GM21717 (cell line): Measurements from ENCODE around the gene NECTIN2.
"Not testable (repeated sequence)": the region's sequence is repeated elsewhere in the genome, so short reads cannot be mapped to it uniquely, and the experiment has no call there.

ENCODE experiments used
- ATAC-seq: cut with Tn5 transposase; IDR thresholded peaks from one replicate; pipeline ENCODE4 v1.9.1; 2021; ENCODE audit warnings: mild to moderate bottlenecking, moderate library complexity; ENCODE audit not compliant: unreplicated experiment

NECTIN2 gene

DNA sequence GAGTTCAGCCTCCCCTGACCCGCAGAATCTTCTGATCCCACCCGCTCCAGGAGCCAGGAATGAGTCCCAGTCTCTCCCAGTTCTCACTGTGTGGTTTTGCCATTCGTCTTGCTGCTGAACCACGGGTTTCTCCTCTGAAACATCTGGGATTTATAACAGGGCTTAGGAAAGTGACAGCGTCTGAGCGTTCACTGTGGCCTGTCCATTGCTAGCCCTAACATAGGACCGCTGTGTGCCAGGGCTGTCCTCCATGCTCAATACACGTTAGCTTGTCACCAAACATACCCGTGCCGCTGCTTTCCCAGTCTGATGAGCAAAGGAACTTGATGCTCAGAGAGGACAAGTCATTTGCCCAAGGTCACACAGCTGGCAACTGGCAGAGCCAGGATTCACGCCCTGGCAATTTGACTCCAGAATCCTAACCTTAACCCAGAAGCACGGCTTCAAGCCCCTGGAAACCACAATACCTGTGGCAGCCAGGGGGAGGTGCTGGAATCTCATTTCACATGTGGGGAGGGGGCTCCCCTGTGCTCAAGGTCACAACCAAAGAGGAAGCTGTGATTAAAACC, 58.4 kb downstream of the NECTIN2 start:
- ATAC-seq = no peak

DNA sequence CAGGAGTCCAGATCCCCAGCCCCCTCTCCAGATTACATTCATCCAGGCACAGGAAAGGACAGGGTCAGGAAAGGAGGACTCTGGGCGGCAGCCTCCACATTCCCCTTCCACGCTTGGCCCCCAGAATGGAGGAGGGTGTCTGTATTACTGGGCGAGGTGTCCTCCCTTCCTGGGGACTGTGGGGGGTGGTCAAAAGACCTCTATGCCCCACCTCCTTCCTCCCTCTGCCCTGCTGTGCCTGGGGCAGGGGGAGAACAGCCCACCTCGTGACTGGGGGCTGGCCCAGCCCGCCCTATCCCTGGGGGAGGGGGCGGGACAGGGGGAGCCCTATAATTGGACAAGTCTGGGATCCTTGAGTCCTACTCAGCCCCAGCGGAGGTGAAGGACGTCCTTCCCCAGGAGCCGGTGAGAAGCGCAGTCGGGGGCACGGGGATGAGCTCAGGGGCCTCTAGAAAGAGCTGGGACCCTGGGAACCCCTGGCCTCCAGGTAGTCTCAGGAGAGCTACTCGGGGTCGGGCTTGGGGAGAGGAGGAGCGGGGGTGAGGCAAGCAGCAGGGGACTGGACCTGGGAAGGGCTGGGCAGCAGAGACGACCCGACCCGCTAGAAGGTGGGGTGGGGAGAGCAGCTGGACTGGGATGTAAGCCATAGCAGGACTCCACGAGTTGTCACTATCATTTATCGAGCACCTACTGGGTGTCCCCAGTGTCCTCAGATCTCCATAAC, 59.5 kb downstream of the NECTIN2 start, which contains the start of gene APOE:
APOE (plus strand) TSS at position 360 of the 724 bp plus-strand sequence. CDS start 829 bp downstream, outside the sequence.
- no peak for ATAC-seq

DNA sequence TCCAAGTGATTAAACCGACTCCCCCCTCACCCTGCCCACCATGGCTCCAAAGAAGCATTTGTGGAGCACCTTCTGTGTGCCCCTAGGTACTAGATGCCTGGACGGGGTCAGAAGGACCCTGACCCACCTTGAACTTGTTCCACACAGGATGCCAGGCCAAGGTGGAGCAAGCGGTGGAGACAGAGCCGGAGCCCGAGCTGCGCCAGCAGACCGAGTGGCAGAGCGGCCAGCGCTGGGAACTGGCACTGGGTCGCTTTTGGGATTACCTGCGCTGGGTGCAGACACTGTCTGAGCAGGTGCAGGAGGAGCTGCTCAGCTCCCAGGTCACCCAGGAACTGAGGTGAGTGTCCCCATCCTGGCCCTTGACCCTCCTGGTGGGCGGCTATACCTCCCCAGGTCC, 61.5 kb downstream of the NECTIN2 start:
- ATAC-seq = no peak

DNA sequence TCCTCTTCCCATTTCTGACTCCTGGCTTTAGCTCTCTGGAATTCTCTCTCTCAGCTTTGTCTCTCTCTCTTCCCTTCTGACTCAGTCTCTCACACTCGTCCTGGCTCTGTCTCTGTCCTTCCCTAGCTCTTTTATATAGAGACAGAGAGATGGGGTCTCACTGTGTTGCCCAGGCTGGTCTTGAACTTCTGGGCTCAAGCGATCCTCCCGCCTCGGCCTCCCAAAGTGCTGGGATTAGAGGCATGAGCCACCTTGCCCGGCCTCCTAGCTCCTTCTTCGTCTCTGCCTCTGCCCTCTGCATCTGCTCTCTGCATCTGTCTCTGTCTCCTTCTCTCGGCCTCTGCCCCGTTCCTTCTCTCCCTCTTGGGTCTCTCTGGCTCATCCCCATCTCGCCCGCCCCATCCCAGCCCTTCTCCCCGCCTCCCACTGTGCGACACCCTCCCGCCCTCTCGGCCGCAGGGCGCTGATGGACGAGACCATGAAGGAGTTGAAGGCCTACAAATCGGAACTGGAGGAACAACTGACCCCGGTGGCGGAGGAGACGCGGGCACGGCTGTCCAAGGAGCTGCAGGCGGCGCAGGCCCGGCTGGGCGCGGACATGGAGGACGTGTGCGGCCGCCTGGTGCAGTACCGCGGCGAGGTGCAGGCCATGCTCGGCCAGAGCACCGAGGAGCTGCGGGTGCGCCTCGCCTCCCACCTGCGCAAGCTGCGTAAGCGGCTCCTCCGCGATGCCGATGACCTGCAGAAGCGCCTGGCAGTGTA, 62.2 kb downstream of the NECTIN2 start:
- ATAC-seq = no peak

DNA sequence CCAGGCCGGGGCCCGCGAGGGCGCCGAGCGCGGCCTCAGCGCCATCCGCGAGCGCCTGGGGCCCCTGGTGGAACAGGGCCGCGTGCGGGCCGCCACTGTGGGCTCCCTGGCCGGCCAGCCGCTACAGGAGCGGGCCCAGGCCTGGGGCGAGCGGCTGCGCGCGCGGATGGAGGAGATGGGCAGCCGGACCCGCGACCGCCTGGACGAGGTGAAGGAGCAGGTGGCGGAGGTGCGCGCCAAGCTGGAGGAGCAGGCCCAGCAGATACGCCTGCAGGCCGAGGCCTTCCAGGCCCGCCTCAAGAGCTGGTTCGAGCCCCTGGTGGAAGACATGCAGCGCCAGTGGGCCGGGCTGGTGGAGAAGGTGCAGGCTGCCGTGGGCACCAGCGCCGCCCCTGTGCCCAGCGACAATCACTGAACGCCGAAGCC, 62.8 kb downstream of the NECTIN2 start:
- ATAC-seq = no peak

DNA sequence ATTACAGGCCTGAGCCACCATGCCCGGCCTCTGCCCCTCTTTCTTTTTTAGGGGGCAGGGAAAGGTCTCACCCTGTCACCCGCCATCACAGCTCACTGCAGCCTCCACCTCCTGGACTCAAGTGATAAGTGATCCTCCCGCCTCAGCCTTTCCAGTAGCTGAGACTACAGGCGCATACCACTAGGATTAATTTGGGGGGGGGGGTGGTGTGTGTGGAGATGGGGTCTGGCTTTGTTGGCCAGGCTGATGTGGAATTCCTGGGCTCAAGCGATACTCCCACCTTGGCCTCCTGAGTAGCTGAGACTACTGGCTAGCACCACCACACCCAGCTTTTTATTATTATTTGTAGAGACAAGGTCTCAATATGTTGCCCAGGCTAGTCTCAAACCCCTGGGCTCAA, 63.7 kb downstream of the NECTIN2 start:
- no peak for ATAC-seq

DNA sequence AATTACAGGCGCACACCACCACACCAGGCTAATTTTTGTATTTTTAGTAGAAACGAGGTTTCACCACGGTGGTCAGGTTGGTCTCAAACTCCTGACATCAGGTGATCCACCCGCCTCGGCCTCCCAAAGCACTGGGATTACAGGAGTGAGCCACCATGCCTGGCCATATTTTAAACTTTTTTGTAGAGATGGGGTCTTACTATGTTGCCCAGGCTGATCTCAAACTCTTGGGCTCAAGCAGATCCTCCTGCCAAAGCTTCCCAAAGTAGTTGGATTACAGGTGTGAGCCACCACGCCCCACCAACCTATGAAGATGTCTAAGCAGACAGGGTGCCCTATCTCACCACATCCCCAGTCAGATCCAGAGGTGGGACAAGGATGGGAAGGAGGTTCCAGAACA, 65.8 kb downstream of the NECTIN2 start:
- not testable (repeated sequence) for ATAC-seq

DNA sequence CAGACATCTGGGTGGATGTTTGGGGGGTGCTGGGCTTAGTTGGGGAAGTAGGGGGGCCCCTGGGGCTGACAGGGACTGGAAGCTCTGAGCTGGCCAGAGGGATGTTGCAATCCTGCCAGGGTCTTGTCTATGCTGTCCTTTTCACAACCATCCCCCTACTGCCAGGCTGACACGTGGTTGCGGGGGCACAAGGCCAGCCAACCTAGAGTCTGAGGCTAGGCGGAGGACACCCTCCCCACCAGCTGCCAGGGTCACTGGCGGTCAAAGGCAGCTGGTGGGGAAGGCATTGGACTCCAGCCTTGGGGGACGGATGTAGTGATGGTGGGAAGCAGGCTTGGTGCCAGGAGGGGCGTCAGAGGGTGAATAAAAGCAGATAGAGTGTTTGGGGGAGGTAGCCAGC, 66.8 kb downstream of the NECTIN2 start:
- no peak for ATAC-seq

DNA sequence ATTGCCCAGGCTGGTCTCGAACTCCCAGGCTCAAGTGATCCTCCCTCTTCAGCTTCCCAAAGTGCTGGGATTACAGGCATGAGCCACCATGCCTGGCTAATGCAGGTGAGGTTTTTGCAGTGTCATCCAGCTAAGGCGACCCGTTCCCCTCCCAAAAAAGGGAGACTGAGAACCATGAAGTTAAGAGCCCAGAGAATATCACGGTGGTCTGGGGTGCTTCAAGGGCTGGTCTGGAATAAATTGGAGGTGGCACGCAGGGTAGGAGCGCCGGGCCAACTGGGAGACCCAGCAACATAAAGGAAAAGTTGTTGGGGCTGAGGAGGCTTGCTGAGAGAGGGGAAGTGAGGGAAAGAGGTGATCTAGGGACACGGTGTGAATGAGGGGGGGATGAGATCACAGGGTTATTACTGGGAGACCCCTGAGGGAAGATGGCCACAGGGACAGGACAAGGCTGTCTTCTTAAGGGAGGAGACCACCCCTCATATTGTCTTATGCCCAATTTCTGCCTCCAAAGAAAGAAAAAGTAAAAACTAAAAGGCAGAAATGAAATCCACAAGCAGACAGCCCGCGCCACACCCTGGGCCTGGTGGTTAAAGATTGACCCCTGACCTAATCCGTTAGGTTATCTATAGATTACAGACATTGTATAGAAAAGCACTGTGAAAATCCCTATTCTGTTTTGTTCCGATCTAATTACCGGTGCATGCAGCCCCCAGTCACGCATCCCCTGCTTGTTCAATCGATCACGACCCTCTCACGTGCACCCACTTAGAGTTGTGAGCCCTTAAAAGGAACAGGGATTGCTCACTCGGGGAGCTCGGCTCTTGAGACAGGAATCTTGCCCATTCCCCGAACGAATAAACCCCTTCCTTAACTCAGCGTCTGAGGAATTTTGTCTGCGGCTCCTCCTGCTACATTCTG, 67.7 kb downstream of the NECTIN2 start:
- ATAC-seq = not testable (repeated sequence)

DNA sequence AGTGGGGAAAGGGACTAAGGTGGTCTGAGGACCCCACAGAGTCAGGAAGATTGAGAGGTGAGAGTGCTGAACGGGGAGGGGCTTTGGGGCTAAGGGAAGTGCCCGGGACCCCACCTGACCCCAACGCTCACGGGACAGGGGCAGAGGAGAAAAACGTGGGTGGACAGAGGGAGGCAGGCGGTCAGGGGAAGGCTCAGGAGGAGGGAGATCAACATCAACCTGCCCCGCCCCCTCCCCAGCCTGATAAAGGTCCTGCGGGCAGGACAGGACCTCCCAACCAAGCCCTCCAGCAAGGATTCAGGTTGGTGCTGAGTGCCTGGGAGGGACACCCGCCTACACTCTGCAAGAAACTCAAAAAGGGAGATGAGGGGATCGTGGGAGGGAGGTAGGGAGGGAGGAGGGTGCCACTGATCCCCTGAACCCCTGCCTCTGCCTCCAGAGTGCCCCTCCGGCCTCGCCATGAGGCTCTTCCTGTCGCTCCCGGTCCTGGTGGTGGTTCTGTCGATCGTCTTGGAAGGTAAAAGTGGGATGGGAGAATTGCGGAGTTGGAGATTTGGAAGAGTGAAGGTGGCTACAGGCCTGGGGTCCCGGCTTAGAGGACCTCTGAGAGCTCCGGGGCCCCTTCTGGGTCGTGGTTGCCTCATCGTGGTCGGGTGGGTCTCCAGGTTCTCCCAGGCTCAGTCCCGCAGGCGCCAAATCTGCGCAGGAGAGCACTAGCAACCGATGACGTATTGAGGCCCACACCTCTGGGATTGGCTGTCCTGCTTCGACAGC, 68.5 kb downstream of the NECTIN2 start, which contains the start of gene APOC1:
APOC1 (plus strand) TSS at position 176 of the 774 bp plus-strand sequence; CDS start at position 460, 284 bp downstream.
- peak; percentile 84 for ATAC-seq

DNA sequence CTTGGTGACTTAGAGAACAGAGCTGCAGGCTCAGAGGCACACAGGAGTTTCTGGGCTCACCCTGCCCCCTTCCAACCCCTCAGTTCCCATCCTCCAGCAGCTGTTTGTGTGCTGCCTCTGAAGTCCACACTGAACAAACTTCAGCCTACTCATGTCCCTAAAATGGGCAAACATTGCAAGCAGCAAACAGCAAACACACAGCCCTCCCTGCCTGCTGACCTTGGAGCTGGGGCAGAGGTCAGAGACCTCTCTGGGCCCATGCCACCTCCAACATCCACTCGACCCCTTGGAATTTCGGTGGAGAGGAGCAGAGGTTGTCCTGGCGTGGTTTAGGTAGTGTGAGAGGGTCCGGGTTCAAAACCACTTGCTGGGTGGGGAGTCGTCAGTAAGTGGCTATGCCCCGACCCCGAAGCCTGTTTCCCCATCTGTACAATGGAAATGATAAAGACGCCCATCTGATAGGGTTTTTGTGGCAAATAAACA, 78.2 kb downstream of the NECTIN2 start:
- no peak for ATAC-seq

DNA sequence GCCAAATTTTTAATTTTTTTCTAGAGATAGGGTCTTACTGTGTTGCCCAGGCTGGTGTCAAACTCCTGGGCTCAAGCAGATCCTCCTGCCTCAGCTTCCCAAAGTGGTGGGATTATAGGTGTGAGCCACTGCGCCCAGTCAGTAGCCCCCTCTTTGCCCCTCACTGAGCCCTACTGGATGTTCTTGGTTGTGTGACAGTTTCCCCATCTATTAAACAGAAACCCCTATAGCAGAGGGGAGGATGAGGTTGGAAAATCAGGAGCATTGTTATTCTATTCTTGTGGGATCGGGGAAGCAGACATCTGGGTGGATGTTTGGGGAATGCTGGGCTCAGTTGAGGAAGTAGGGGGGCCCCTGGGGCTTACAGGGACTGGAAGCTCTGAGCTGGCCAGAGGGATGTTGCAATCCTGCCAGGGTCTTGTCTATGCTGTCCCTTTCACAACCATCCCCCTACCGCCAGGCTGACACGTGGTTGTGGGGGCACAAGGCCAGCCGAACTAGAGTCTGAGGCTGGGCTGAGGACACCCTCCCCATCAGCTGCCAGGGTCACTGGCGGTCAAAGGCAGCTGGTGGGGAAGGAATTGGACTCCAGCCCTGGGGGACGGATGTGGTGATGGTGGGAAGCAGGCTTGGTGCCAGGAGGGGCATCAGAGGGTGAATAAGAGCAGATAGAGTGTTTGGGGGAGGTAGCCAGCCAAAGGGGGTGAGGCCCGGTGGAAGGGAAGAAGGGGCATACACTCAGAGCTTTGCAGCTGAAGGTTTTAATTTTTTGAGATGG, 79.2 kb downstream of the NECTIN2 start:
- ATAC-seq = no peak

DNA sequence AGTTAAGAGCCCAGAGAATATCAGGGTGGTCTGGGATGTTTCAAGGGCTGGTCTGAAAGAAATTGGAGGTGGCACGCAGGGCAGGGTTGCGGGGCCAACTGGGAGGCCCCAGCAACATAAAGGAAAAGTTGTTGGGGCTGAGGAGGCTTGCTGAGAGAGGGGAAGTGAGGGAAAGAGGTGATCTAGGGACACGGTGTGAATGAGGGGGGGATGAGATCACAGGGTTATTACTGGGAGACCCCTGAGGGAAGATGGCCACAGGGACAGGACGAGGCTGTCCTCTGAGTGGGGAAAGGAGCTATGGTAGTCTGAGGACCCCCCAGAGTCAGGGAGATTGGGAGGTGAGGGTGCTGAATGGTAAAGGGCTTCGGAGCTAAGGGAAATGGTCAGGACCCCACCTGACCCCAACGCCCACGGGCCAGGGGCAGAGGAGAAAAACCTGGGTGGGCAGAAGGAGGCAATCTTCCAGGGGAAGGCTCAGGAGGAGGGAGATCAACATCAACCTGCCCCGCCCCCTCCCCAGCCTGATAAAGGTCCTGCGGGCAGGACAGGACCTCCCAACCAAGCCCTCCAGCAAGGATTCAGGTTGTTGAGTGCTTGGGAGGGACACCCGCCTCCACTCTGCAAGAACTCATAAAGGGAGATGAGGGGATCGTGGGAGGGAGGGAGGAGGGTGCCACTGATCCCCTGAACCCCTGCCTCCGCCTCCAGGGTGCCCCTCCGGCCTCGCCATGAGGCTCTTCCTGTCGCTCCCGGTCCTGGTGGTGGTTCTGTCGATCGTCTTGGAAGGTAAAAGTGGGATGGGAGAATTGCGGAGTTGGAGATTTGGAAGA, 80.4 kb downstream of the NECTIN2 start:
- ATAC-seq = not testable (repeated sequence)

DNA sequence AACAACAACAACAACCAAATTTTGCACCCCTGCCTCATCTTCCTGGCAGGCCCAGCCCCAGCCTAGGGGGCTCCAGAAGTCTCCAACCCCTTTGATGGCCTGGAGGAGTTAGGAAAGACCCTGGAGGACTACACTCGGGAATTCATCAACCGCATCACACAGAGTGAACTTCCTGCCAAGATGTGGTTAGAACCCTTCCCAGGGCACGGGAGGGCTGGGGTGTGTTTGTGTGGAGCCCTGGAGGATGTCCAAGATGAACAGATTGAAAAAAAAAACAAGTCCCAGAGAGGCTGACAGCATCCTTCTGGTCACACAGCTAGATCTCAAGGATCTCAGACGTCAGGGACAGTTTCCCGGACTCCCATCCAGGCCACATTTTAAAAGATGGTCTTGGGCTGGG, 81.6 kb downstream of the NECTIN2 start:
- ATAC-seq = no peak

DNA sequence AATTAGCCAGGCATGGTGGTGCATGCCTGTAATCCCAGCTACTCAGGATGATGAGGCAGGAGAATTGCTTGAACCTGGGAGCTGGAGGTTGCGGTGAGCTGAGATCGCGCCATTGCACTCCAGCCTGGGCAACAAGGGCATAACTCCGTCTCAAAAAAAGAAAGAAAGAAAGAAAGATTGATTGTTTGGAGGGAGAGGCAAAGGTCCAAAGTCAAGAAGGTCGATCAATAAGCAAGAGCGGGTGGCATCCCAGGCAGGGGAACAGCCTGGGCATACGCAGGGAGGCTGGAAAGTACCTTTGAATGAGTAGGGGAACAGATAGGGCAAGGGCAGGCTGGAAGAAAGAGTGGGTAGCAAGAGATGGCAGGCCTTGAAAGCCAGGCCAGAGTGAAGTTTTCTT, 84.0 kb downstream of the NECTIN2 start:
- no peak for ATAC-seq

DNA sequence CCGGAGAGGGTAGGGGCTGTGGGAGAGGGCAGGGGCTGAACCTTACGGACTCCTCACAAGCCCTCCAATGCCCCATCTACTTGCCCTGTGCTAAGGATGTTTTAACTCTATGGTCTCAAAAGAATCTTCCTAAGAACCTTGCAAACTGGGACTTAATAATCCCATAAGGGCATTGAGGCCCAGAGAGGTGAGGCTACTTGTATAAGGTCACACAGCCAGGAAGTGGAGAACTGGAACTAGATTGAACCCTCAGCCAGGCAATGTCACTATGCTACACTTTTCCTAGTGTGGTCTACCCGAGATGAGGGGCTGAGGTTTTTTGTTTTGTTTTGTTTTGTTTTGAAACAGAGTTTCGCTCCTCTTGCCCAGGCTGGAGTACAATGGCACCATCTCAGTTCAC, 85.4 kb downstream of the NECTIN2 start:
- no peak for ATAC-seq
